Smooth muscle cell (in vitro differentiated cells): ENCODE measurements around the gene TTLL10. TPM values are rescaled to one million over a fixed set of nuclear protein-coding genes. Genes with fewer than 3 reads are reported as not detected.

Source experiments
- DNase-seq: peaks from one replicate; lab custom pipeline; 2025; ENCODE audit not compliant: unreplicated experiment; lab: John Stamatoyannopoulos, UW
- H2AFZ ChIP-seq: fragments of 200-600 bp; sonication (generic); 2 replicates; pipeline ENCODE4 v1.6.0; 2016; ENCODE audit warnings: antibody characterized with exemption, low read depth, mild to moderate bottlenecking
- H3F3A ChIP-seq: fragments of 200-600 bp; sonication (generic); 2 replicates; pipeline ENCODE4 v1.6.0; 2017; ENCODE audit warnings: antibody characterized with exemption, low read depth
- H3K27ac ChIP-seq: fragments of 200-600 bp; sonication (generic); 2 replicates; pipeline ENCODE4 v1.5.1; 2016; ENCODE audit warnings: low read depth, mild to moderate bottlenecking
- H3K27me3 ChIP-seq: fragments of 200-600 bp; sonication (generic); 2 replicates; pipeline ENCODE4 v1.6.1; 2016; ENCODE audit warnings: low read depth, mild to moderate bottlenecking
- H3K36me3 ChIP-seq: fragments of 200-600 bp; sonication (generic); 2 replicates; pipeline ENCODE4 v1.5.1; 2016; ENCODE audit warnings: low read depth
- H3K4me1 ChIP-seq: fragments of 200-600 bp; sonication (generic); 2 replicates; pipeline ENCODE4 v1.5.1; 2016; ENCODE audit warnings: low read depth
- H3K4me2 ChIP-seq: fragments of 200-600 bp; sonication (generic); 2 replicates; pipeline ENCODE4 v1.6.0; 2016; ENCODE audit warnings: mild to moderate bottlenecking
- H3K4me3 ChIP-seq: fragments of 200-600 bp; sonication (generic); 2 replicates; pipeline ENCODE4 v1.5.1; 2016; ENCODE audit warnings: mild to moderate bottlenecking
- H3K79me2 ChIP-seq: fragments of 200-600 bp; sonication (generic); 2 replicates; pipeline ENCODE4 v1.6.0; 2016; ENCODE audit warnings: low read depth, mild to moderate bottlenecking
- H3K9ac ChIP-seq: fragments of 200-600 bp; sonication (generic); 2 replicates; pipeline ENCODE4 v1.6.0; 2016; ENCODE audit warnings: low read depth
- H3K9me3 ChIP-seq: fragments of 200-600 bp; sonication (generic); replicated peaks from 2 replicates; pipeline ENCODE4 v1.5.1; 2016; ENCODE audit warnings: low read depth
- H4K20me1 ChIP-seq: fragments of 200-600 bp; sonication (generic); 2 replicates; pipeline ENCODE4 v1.6.0; 2016; ENCODE audit warnings: low read depth
- CTCF ChIP-seq: fragments of 200-600 bp; sonication (generic); IDR thresholded peaks from 2 replicates; pipeline ENCODE4 v1.5.1; 2017; ENCODE audit warnings: borderline replicate concordance, mild to moderate bottlenecking, antibody characterized with exemption; ENCODE audit not compliant: insufficient read depth, poor library complexity, severe bottlenecking
- WGBS: methylation state at CpG from one replicate; pipeline ENCODE4 v1.1.7; 2016; ENCODE audit warnings: low lambda C conversion rate; 5-methylcytosine and 5-hydroxymethylcytosine counted together
- polyA plus RNA-seq: library from polyadenylated mRNA; unstranded; fragments of >200 nt; fragmentation: Nextera tagmentation; extraction: Ambion mirVana; gene quantifications from 2 replicates; pipeline ENCODE4 v1.2.1, GENCODE V29; 2016
- total RNA-seq: library from RNA; depleted of rRNA; stranded (reverse); fragments of >200 nt; gene quantifications from 2 replicates; pipeline ENCODE4 v1.2.3, GENCODE V29; 2014

The TTLL10 gene
- total and polyA plus RNA-seq, 2 experiments from 2014 or later = not detected

- peaks cover 38% of the 10 kb centered on the region for H3K79me2 ChIP-seq
- no peak overlapping the region for H3K9ac ChIP-seq
- TF ChIP-seq CTCF = no peak
- no peaks in the 10 kb centered on the region for H3K9me3 ChIP-seq
- no peaks in the 10 kb centered on the region for H3K27me3 ChIP-seq
- H3K36me3 ChIP-seq = no peaks in the 10 kb centered on the region
- H3K4me1 ChIP-seq = peaks cover 7% of the 10 kb centered on the region
- H3K4me2 ChIP-seq = peak overlapping the region; percentile 54
- DNase-seq = no peak
- H3K27ac ChIP-seq = no peak overlapping the region
- no peak overlapping the region for H3K4me3 ChIP-seq
- no peaks in the 10 kb centered on the region for H3F3A ChIP-seq
- peaks cover 22% of the 10 kb centered on the region for H4K20me1 ChIP-seq
- no peak overlapping the region for H2AFZ ChIP-seq
- 97% methylated on average over 15 of the region's 15 CpGs for WGBS
Observed at GRCh38 chr1:1233567-1233892, 59.9 kb downstream of the TTLL10 start.

- Histone ChIP-seq H3K27me3 (no peaks in the 10 kb centered on the region), H3F3A (no peaks in the 10 kb centered on the region)
Observed at GRCh38 chr1:1234180-1234808, 60.6 kb downstream of the TTLL10 start.

GRCh38 chr1:1235016-1235744 is 61.5 kb downstream of the TTLL10 start:
- Histone ChIP-seq H3K9ac (no peak overlapping the region), H3K9me3 (no peaks in the 10 kb centered on the region), H4K20me1 (peaks cover 7% of the 10 kb centered on the region), H3K27me3 (no peaks in the 10 kb centered on the region), H3K4me1 (peaks cover 7% of the 10 kb centered on the region), H3K4me2 (no peak overlapping the region), H3K27ac (no peak overlapping the region), H3K36me3 (no peaks in the 10 kb centered on the region), H3K4me3 (no peak overlapping the region), H3F3A (no peaks in the 10 kb centered on the region), H3K79me2 (peaks cover 22% of the 10 kb centered on the region), H2AFZ (no peak overlapping the region)
- no peak for DNase-seq
- no peak for TF ChIP-seq CTCF
- 95% methylated on average over 27 of the region's 27 CpGs for WGBS

More at GRCh38 chr1:1234180-1234808, 60.6 kb downstream of the TTLL10 start:
- H3K9me3 ChIP-seq = no peaks in the 10 kb centered on the region
- no peak overlapping the region for H3K4me2 ChIP-seq
- no peaks in the 10 kb centered on the region for H3K36me3 ChIP-seq
- H3K4me3 ChIP-seq = no peak overlapping the region
- no peak overlapping the region for H2AFZ ChIP-seq
- WGBS = 97% methylated on average over 28 of the region's 28 CpGs
- peaks cover 31% of the 10 kb centered on the region for H3K79me2 ChIP-seq
- H4K20me1 ChIP-seq = peaks cover 14% of the 10 kb centered on the region
- no peak overlapping the region for H3K9ac ChIP-seq
- H3K27ac ChIP-seq = no peak overlapping the region
- no peak for TF ChIP-seq CTCF
- no peak for DNase-seq
- H3K4me1 ChIP-seq = peaks cover 7% of the 10 kb centered on the region
